GM23338 (cell line): ENCODE data around the gene FMN1. TPM values are rescaled to one million over a fixed set of nuclear protein-coding genes. Genes with fewer than 3 reads are reported as not detected.

Experiments
- ATAC-seq: fragments of 200-7000 bp; cut with Tn5 transposase; 3 replicates; pipeline ENCODE4 v1.9.1; 2020
- DNase-seq: peaks from one replicate; pipeline ENCODE4 v3.0.0-alpha.2; 2015; ENCODE audit warnings: low spot score
- H2AFZ ChIP-seq: fragments of 200-600 bp; sonication (generic); 2 replicates; pipeline ENCODE4 v1.8.0; 2016; ENCODE audit warnings: antibody characterized with exemption, mild to moderate bottlenecking, moderate library complexity
- H3F3A ChIP-seq: fragments of 200-600 bp; sonication (generic); replicated peaks from 2 replicates; pipeline ENCODE4 v1.8.0; 2017; ENCODE audit warnings: antibody characterized with exemption, mixed run types, low read depth
- H3K27ac ChIP-seq: fragments of 200-600 bp; sonication (generic); 2 replicates; pipeline ENCODE4 v1.6.1; 2016; ENCODE audit warnings: low read depth
- H3K27me3 ChIP-seq: fragments of 200-600 bp; sonication (generic); 2 replicates; pipeline ENCODE4 v1.8.0; 2016; ENCODE audit warnings: mild to moderate bottlenecking, mixed run types, moderate library complexity; ENCODE audit not compliant: insufficient read depth
- H3K36me3 ChIP-seq: fragments of 200-600 bp; sonication (generic); 2 replicates; pipeline ENCODE4 v1.8.0; 2016; ENCODE audit warnings: mild to moderate bottlenecking; ENCODE audit not compliant: insufficient read depth
- H3K4me1 ChIP-seq: fragments of 200-600 bp; sonication (generic); 2 replicates; pipeline ENCODE4 v1.8.0; 2016; ENCODE audit warnings: mild to moderate bottlenecking, moderate library complexity; ENCODE audit not compliant: insufficient read depth
- H3K4me2 ChIP-seq: fragments of 200-600 bp; sonication (generic); 2 replicates; pipeline ENCODE4 v1.7.1; 2017; ENCODE audit warnings: mixed run types
- H3K4me3 ChIP-seq: fragments of 200-600 bp; sonication (generic); 2 replicates; pipeline ENCODE4 v1.6.1; 2016; ENCODE audit warnings: mixed run types
- H3K79me2 ChIP-seq: fragments of 200-600 bp; sonication (generic); replicated peaks from 2 replicates; pipeline ENCODE4 v1.8.0; 2017; ENCODE audit warnings: mild to moderate bottlenecking; ENCODE audit not compliant: insufficient read depth
- H3K9me2 ChIP-seq: fragments of 200-600 bp; sonication (generic); 2 replicates; pipeline ENCODE4 v1.8.0; 2017; ENCODE audit not compliant: insufficient read depth
- H4K20me1 ChIP-seq: fragments of 200-600 bp; sonication (generic); replicated peaks from 2 replicates; pipeline ENCODE4 v1.8.0; 2017; ENCODE audit warnings: mild to moderate bottlenecking; ENCODE audit not compliant: insufficient read depth
- H3K27ac Mint-ChIP-seq: 2 replicates; pipeline ENCODE4 v1.8.0; 2020; ENCODE audit warnings: inconsistent platforms, mild to moderate bottlenecking, moderate library complexity, mixed read lengths
- H3K27me3 Mint-ChIP-seq: 3 replicates; pipeline ENCODE4 v1.8.0; 2022; ENCODE audit warnings: low read depth, mild to moderate bottlenecking, moderate library complexity, mixed read lengths, inconsistent platforms; ENCODE audit not compliant: insufficient read depth, poor library complexity
- H3K36me3 Mint-ChIP-seq: 3 replicates; pipeline ENCODE4 v1.8.0; 2021; ENCODE audit warnings: low read depth, mild to moderate bottlenecking, inconsistent platforms, moderate library complexity, mixed read lengths
- H3K4me1 Mint-ChIP-seq: 3 replicates; pipeline ENCODE4 v1.8.0; 2020; ENCODE audit warnings: mild to moderate bottlenecking, inconsistent platforms, mixed read lengths
- H3K4me3 Mint-ChIP-seq: 3 replicates; pipeline ENCODE4 v1.8.0; 2021; ENCODE audit warnings: moderate library complexity, mild to moderate bottlenecking, inconsistent platforms, mixed read lengths
- H3K9me3 Mint-ChIP-seq: 3 replicates; pipeline ENCODE4 v1.8.0; 2020; ENCODE audit warnings: moderate library complexity, mild to moderate bottlenecking, inconsistent platforms, mixed read lengths
- CREB1 ChIP-seq: fragments of 250-450 bp; sonication (Bioruptor Pico); IDR thresholded peaks from 2 replicates; pipeline ENCODE4 v1.5.0; 2020; ENCODE audit warnings: low read depth, mild to moderate bottlenecking, moderate library complexity
- ETS1 ChIP-seq: IDR thresholded peaks from 2 replicates; pipeline ENCODE4 v1.6.1; 2016; ENCODE audit warnings: antibody characterized with exemption
- EZH2 ChIP-seq: fragments of 200-600 bp; sonication (generic); IDR thresholded peaks from one replicate; pipeline ENCODE4 v1.8.0; 2017; ENCODE audit warnings: antibody characterized with exemption, mild to moderate bottlenecking, low read depth; ENCODE audit not compliant: unreplicated experiment
- EZH2phosphoT487 ChIP-seq: fragments of 200-600 bp; sonication (generic); IDR thresholded peaks from one replicate; pipeline ENCODE4 v1.8.1; 2018; ENCODE audit warnings: antibody characterized with exemption; ENCODE audit not compliant: unreplicated experiment
- NANOG ChIP-seq: IDR thresholded peaks from 2 replicates; pipeline ENCODE4 v1.6.1; 2016; ENCODE audit warnings: antibody characterized with exemption, borderline replicate concordance
- POLR2AphosphoS5 ChIP-seq: IDR thresholded peaks from 2 replicates; pipeline ENCODE4 v1.6.1; 2016; ENCODE audit warnings: antibody characterized with exemption, low read depth
- REST ChIP-seq: IDR thresholded peaks from one replicate; pipeline ENCODE4 v1.6.1; 2018; ENCODE audit warnings: antibody characterized with exemption; ENCODE audit not compliant: unreplicated experiment
- STAT1 ChIP-seq: IDR thresholded peaks from one replicate; pipeline ENCODE4 v1.6.1; 2016; ENCODE audit warnings: antibody characterized with exemption; ENCODE audit not compliant: unreplicated experiment
- ZNF114 ChIP-seq: fragments of 250-450 bp; sonication (Bioruptor Pico); IDR thresholded peaks from 2 replicates; pipeline ENCODE4 v1.5.0; 2020; ENCODE audit warnings: mild to moderate bottlenecking, moderate library complexity
- ZNF331 ChIP-seq: fragments of 250-450 bp; sonication (Bioruptor Pico); IDR thresholded peaks from 2 replicates; pipeline ENCODE4 v1.5.0; 2020; ENCODE audit warnings: low read depth, mild to moderate bottlenecking, moderate library complexity
- polyA plus RNA-seq: library from polyadenylated mRNA; unstranded; fragments of >200 nt; fragmentation: Nextera tagmentation; extraction: Ambion mirVana; gene quantifications from 2 replicates; pipeline ENCODE4 v1.2.1, GENCODE V29; 2016
- total RNA-seq: library from RNA; depleted of rRNA; stranded (reverse); fragments of >200 nt; shearing (Covaris generic); gene quantifications from 2 replicates; pipeline ENCODE4 v1.2.3, GENCODE V29; 2014

Gene FMN1
- total and polyA plus RNA-seq, 2 experiments from 2014 or later, result 1.2 to 1.6 TPM

- ATAC-seq (no peak), DNase-seq (no peak)
- Histone ChIP-seq H3F3A (no peaks in the 10 kb centered on the region), H3K79me2 (no peaks in the 10 kb centered on the region), H3K4me1 (peaks cover 11% of the 10 kb centered on the region), H3K4me3 (no peak overlapping the region), H3K36me3 (no peaks in the 10 kb centered on the region), H3K9me2 (no peaks in the 10 kb centered on the region), H3K27ac (no peak overlapping the region), H3K27me3 (no peaks in the 10 kb centered on the region), H4K20me1 (no peaks in the 10 kb centered on the region), H3K4me2 (no peak overlapping the region), H2AFZ (no peak overlapping the region)
- no peaks in the 10 kb centered on the region for H3K36me3 Mint-ChIP-seq
- no peak overlapping the region for H3K4me3 Mint-ChIP-seq
- TF ChIP-seq ZNF331, result no peak
- no peak for TF ChIP-seq STAT1
- no peak for TF ChIP-seq EZH2phosphoT487
- TF ChIP-seq REST, result no peak
- no peak for TF ChIP-seq EZH2
- TF ChIP-seq POLR2AphosphoS5, result no peak
- peaks cover 22% of the 10 kb centered on the region for H3K4me1 Mint-ChIP-seq
- H3K27ac Mint-ChIP-seq, result no peak overlapping the region
- peaks cover 1% of the 10 kb centered on the region for H3K27me3 Mint-ChIP-seq
- no peaks in the 10 kb centered on the region; the same call in 2 of the 3 replicates for H3K9me3 Mint-ChIP-seq
Measured at GRCh38 chr15:32733281-32733680, 461.2 kb downstream of the FMN1 start.

GRCh38 chr15:32732574-32733157 lies 461.8 kb downstream of the FMN1 start:
- DNase-seq (no peak), ATAC-seq (no peak)
- H3K4me1 Mint-ChIP-seq, result peaks cover 22% of the 10 kb centered on the region
- Histone ChIP-seq H3K27ac (no peak overlapping the region), H2AFZ (no peak overlapping the region), H3F3A (no peaks in the 10 kb centered on the region), H3K36me3 (no peaks in the 10 kb centered on the region), H3K4me2 (no peak overlapping the region), H4K20me1 (no peaks in the 10 kb centered on the region), H3K79me2 (no peaks in the 10 kb centered on the region), H3K4me3 (no peak overlapping the region), H3K27me3 (no peaks in the 10 kb centered on the region), H3K9me2 (no peaks in the 10 kb centered on the region), H3K4me1 (peaks cover 11% of the 10 kb centered on the region)
- TF ChIP-seq CREB1 (no peak), NANOG (no peak), REST (no peak), ETS1 (no peak), ZNF114 (CRISPR knock-in tag) (no peak), ZNF331 (no peak), POLR2AphosphoS5 (no peak)
- H3K36me3 Mint-ChIP-seq, result no peaks in the 10 kb centered on the region
- no peaks in the 10 kb centered on the region; the same call in 2 of the 3 replicates for H3K9me3 Mint-ChIP-seq
- no peak overlapping the region for H3K4me3 Mint-ChIP-seq
- no peak overlapping the region for H3K27ac Mint-ChIP-seq
- peaks cover 1% of the 10 kb centered on the region for H3K27me3 Mint-ChIP-seq
